H9 (cell line): ENCODE results near the gene ANKRD11. TPM values are rescaled to one million over a fixed set of nuclear protein-coding genes. Genes with fewer than 3 reads are reported as not detected.
A peak's percentile ranks its signal among the peaks of the same experiment; 100 is the strongest.

Source experiments
- DNase-seq: peaks from one replicate; pipeline ENCODE4 v3.0.0-alpha.2; 2017
- H2AFZ ChIP-seq: one replicate; pipeline ENCODE4 v1.6.1; 2013; ENCODE audit warnings: mild to moderate bottlenecking, low read length, control low read depth, moderate library complexity
- H2AK5ac ChIP-seq: 2 replicates; pipeline ENCODE4 v1.6.1; 2013; ENCODE audit warnings: low read length, control low read depth, mixed read lengths; ENCODE audit not compliant: insufficient read length
- H2BK120ac ChIP-seq: one replicate; pipeline ENCODE4 v1.6.1; 2013; ENCODE audit warnings: low read depth, mild to moderate bottlenecking, low read length, control low read depth, inconsistent platforms; ENCODE audit not compliant: poor library complexity, severe bottlenecking
- H2BK12ac ChIP-seq: 2 replicates; pipeline ENCODE4 v1.6.1; 2013; ENCODE audit warnings: low read length, control low read depth, mixed read lengths, low read depth; ENCODE audit not compliant: insufficient read length
- H2BK15ac ChIP-seq: 2 replicates; pipeline ENCODE4 v1.6.1; 2013; ENCODE audit warnings: low read depth, low read length, control low read depth
- H2BK20ac ChIP-seq: one replicate; pipeline ENCODE4 v1.6.1; 2013; ENCODE audit warnings: low read depth, mild to moderate bottlenecking, low read length, control low read depth, inconsistent platforms; ENCODE audit not compliant: poor library complexity, severe bottlenecking
- H2BK5ac ChIP-seq: 2 replicates; pipeline ENCODE4 v1.6.1; 2013; ENCODE audit warnings: low read length, control low read depth, mixed read lengths; ENCODE audit not compliant: insufficient read length
- H3K14ac ChIP-seq: 2 replicates; pipeline ENCODE4 v1.6.1; 2013; ENCODE audit warnings: low read length, control low read depth; ENCODE audit not compliant: insufficient read depth
- H3K18ac ChIP-seq: 2 replicates; pipeline ENCODE4 v1.6.1; 2013; ENCODE audit warnings: low read depth, mild to moderate bottlenecking, mixed read lengths, low read length, control low read depth; ENCODE audit not compliant: insufficient read length
- H3K23ac ChIP-seq: 2 replicates; pipeline ENCODE4 v1.6.1; 2013; ENCODE audit warnings: low read length, control low read depth, mixed read lengths, low read depth; ENCODE audit not compliant: insufficient read length
- H3K23me2 ChIP-seq: 2 replicates; pipeline ENCODE4 v1.6.1; 2013; ENCODE audit warnings: low read depth, mild to moderate bottlenecking, mixed read lengths, low read length, control low read depth; ENCODE audit not compliant: insufficient read length, poor library complexity, severe bottlenecking
- H3K27ac ChIP-seq: 2 replicates; pipeline ENCODE4 v1.5.1; 2013; ENCODE audit warnings: low read length, control low read depth, mixed read lengths, low read depth; ENCODE audit not compliant: insufficient read length
- H3K27me3 ChIP-seq: 2 replicates; pipeline ENCODE4 v1.6.1; 2013; ENCODE audit warnings: low read length, control low read depth, inconsistent platforms; ENCODE audit not compliant: insufficient read depth
- H3K4ac ChIP-seq: 2 replicates; pipeline ENCODE4 v1.6.1; 2013; ENCODE audit warnings: low read depth, mild to moderate bottlenecking, control low read depth, inconsistent platforms, low read length, moderate library complexity
- H3K4me1 ChIP-seq: 2 replicates; pipeline ENCODE4 v1.6.1; 2013; ENCODE audit warnings: low read length, control low read depth, inconsistent platforms; ENCODE audit not compliant: insufficient read depth
- H3K4me2 ChIP-seq: 2 replicates; pipeline ENCODE4 v1.6.1; 2013; ENCODE audit warnings: low read length, control low read depth, mixed read lengths; ENCODE audit not compliant: insufficient read length, insufficient read depth
- H3K56ac ChIP-seq: 2 replicates; pipeline ENCODE4 v1.6.1; 2013; ENCODE audit warnings: low read depth, mild to moderate bottlenecking, mixed read lengths, low read length, control low read depth; ENCODE audit not compliant: insufficient read length
- H3K79me1 ChIP-seq: 2 replicates; pipeline ENCODE4 v1.6.1; 2013; ENCODE audit warnings: low read depth, mild to moderate bottlenecking, moderate library complexity, low read length, control low read depth, inconsistent platforms; ENCODE audit not compliant: insufficient read depth, poor library complexity, severe bottlenecking
- H3K79me2 ChIP-seq: 2 replicates; pipeline ENCODE4 v1.6.1; 2013; ENCODE audit warnings: low read length, control low read depth, inconsistent platforms; ENCODE audit not compliant: insufficient read depth
- H3K9ac ChIP-seq: 2 replicates; pipeline ENCODE4 v1.6.1; 2013; ENCODE audit warnings: low read length, control low read depth, mixed read lengths; ENCODE audit not compliant: insufficient read length; ENCODE audit errors: extremely low read depth
- H3K9me3 ChIP-seq: one replicate; pipeline ENCODE4 v1.6.1; 2013; ENCODE audit warnings: low read depth, low read length, inconsistent platforms; ENCODE audit not compliant: control insufficient read depth
- H3T11ph ChIP-seq: one replicate; pipeline ENCODE4 v1.6.1; 2013; ENCODE audit warnings: mild to moderate bottlenecking, low read length, control low read depth, inconsistent platforms
- H4K20me1 ChIP-seq: one replicate; pipeline ENCODE4 v1.6.1; 2013; ENCODE audit not compliant: control insufficient read depth, insufficient read length, insufficient read depth
- H4K5ac ChIP-seq: 2 replicates; pipeline ENCODE4 v1.6.1; 2013; ENCODE audit warnings: low read depth, mild to moderate bottlenecking, mixed read lengths, low read length, control low read depth; ENCODE audit not compliant: insufficient read length
- H4K8ac ChIP-seq: replicated peaks from 2 replicates; pipeline ENCODE4 v1.6.1; 2013; ENCODE audit warnings: low read length, control low read depth, mixed read lengths, low read depth; ENCODE audit not compliant: insufficient read length
- H4K91ac ChIP-seq: 2 replicates; pipeline ENCODE4 v1.6.1; 2013; ENCODE audit warnings: low read depth, mild to moderate bottlenecking, moderate library complexity, mixed read lengths, low read length, control low read depth; ENCODE audit not compliant: insufficient read length
- H3K27ac Mint-ChIP-seq, 3 experiments: 2 replicates in 2 of 3; 3 replicates in 1 of 3; pipeline ENCODE4 v1.8.0; 2020 to 2021; ENCODE audit warnings: mixed read lengths in 3 of 3, mild to moderate bottlenecking in 1 of 3, moderate library complexity in 1 of 3
- H3K27me3 Mint-ChIP-seq: 2 replicates; pipeline ENCODE4 v1.8.0; 2021; ENCODE audit warnings: low read depth, mild to moderate bottlenecking, moderate library complexity, mixed read lengths
- H3K36me3 Mint-ChIP-seq, 3 experiments: 2 replicates in 2 of 3; 3 replicates in 1 of 3; pipeline ENCODE4 v1.8.0; 2020 to 2021; ENCODE audit warnings: low read depth in 3 of 3, mixed read lengths in 3 of 3; ENCODE audit not compliant: insufficient read depth in 1 of 3
- H3K4me1 Mint-ChIP-seq, 2 experiments: 2 replicates each; pipeline ENCODE4 v1.8.0; 2020; ENCODE audit warnings: mixed read lengths in 2 of 2
- H3K4me3 Mint-ChIP-seq, 2 experiments: 2 replicates in 1 of 2; 3 replicates in 1 of 2; pipeline ENCODE4 v1.8.0; 2020 to 2021; ENCODE audit warnings: mild to moderate bottlenecking in 2 of 2, mixed read lengths in 2 of 2, moderate library complexity in 1 of 2
- H3K9me3 Mint-ChIP-seq, 2 experiments: 2 replicates in 1 of 2; 3 replicates in 1 of 2; pipeline ENCODE4 v1.8.0; 2020; ENCODE audit warnings: mild to moderate bottlenecking in 2 of 2, mixed read lengths in 2 of 2, moderate library complexity in 1 of 2
- WGBS: extraction: QIAGEN DNeasy Blood & Tissue Kit; methylation state at CpG from one replicate; pipeline ENCODE4 v1.1.7; 2013; ENCODE audit warnings: missing lambda C conversion rate, low lambda C conversion rate, mixed read lengths; ENCODE audit not compliant: insufficient read length; ENCODE audit errors: extremely low coverage; 5-methylcytosine and 5-hydroxymethylcytosine counted together
- total RNA-seq: library from RNA; stranded (reverse); gene quantifications from 2 replicates; pipeline ENCODE4 v1.2.1, GENCODE V29; 2021
- TF ChIP-seq, protein P1 (sequence below): fragments of 200-600 bp; sonication (generic); conservative IDR thresholded peaks from 3 replicates; pipeline ENCODE4 v1.8.0; 2021; ENCODE audit warnings: antibody characterized with exemption, mild to moderate bottlenecking

Gene ANKRD11
- total RNA-seq, 1 experiment from 2014 or later = 181 TPM

DNA sequence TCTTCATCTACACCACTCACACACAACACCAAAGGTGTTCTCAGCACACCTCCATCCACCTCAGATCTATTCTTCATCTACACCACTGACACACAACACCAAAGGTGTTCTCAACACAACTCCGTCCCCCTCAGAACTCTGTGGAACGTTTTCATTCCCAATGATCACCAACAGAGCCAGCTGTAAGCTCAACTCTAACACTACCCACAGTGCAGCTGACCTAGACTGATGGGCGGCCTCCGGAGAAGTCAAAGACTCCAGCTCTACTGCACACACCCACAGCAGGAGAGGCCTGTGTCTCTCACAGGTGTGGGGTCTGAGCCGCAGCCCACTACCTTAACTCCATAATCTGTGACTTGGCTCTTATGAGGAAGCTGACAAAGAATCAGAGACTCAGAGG is 50.7 kb downstream of the ANKRD11 start:
- Histone ChIP-seq H2BK120ac (no peak overlapping the region), H3K79me2 (peaks cover 89% of the 10 kb centered on the region), H3K27me3 (no peaks in the 10 kb centered on the region), H4K91ac (no peak overlapping the region), H3K9ac (no peak overlapping the region), H2BK20ac (no peak overlapping the region), H3K18ac (no peak overlapping the region), H3K56ac (no peak overlapping the region), H3K4ac (no peak overlapping the region), H4K8ac (no peak overlapping the region), H3K14ac (no peak overlapping the region), H4K20me1 (peaks cover 1% of the 10 kb centered on the region), H3K27ac (no peak overlapping the region), H3K4me1 (peaks cover 9% of the 10 kb centered on the region; the same call in 1 of the 2 replicates), H3K4me2 (no peak overlapping the region), H3T11ph (no peak overlapping the region), H2BK12ac (no peak overlapping the region), H3K9me3 (no peaks in the 10 kb centered on the region), H3K79me1 (peaks cover 10% of the 10 kb centered on the region), H3K23ac (no peak overlapping the region), H2AK5ac (no peak overlapping the region), H2BK5ac (no peak overlapping the region), H3K23me2 (no peaks in the 10 kb centered on the region), H2AFZ (no peak overlapping the region), H4K5ac (no peak overlapping the region), H2BK15ac (no peak overlapping the region)
- Mint-ChIP-seq H3K4me3 (no peak overlapping the region), H3K9me3 (peaks cover 3% of the 10 kb centered on the region in 2 experiments; a peak in 2 of 5 replicates), H3K36me3 (peaks cover 11 to 27% (median 17%) of the 10 kb centered on the region in 3 experiments), H3K4me1 (peaks cover 58 to 61% of the 10 kb centered on the region in 2 experiments), H3K27me3 (no peaks in the 10 kb centered on the region; the same call in 1 of the 2 replicates), H3K27ac (peak overlapping the region in 1 of 3 experiments; percentile 15; a peak in 4 of 7 replicates)
- no peak for DNase-seq
- WGBS = no CpG with 5 or more reads among the region's 5 CpGs
- TF ChIP-seq, protein P1, sequence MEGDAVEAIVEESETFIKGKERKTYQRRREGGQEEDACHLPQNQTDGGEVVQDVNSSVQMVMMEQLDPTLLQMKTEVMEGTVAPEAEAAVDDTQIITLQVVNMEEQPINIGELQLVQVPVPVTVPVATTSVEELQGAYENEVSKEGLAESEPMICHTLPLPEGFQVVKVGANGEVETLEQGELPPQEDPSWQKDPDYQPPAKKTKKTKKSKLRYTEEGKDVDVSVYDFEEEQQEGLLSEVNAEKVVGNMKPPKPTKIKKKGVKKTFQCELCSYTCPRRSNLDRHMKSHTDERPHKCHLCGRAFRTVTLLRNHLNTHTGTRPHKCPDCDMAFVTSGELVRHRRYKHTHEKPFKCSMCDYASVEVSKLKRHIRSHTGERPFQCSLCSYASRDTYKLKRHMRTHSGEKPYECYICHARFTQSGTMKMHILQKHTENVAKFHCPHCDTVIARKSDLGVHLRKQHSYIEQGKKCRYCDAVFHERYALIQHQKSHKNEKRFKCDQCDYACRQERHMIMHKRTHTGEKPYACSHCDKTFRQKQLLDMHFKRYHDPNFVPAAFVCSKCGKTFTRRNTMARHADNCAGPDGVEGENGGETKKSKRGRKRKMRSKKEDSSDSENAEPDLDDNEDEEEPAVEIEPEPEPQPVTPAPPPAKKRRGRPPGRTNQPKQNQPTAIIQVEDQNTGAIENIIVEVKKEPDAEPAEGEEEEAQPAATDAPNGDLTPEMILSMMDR = no peak
